Esophagus muscularis mucosa (tissue), 4 donors: ENCODE data around the gene IER5.

Experiments
- EP300 ChIP-seq: sonication (generic); formaldehyde crosslinking; IDR thresholded peaks from one replicate; pipeline ENCODE4 v1.6.1; 2017; ENCODE audit warnings: antibody characterized with exemption
- POLR2AphosphoS5 ChIP-seq, 2 donors: sonication (generic); formaldehyde crosslinking; IDR thresholded peaks; one replicate each; pipeline ENCODE4 v1.6.1; 2017; ENCODE audit warnings: antibody characterized with exemption in 2 of 2
- TF ChIP-seq, protein P1 (sequence below), 3 experiments: fragments of 200-600 bp in 2 of 3; fragments of 450-650 bp in 1 of 3; sonication (generic) in 2 of 3; IDR thresholded peaks; one replicate each; pipeline ENCODE4 v1.5.1; 2017 to 2019; ENCODE audit warnings: antibody characterized with exemption in 3 of 3, mild to moderate bottlenecking in 2 of 3, moderate library complexity in 1 of 3

DNA sequence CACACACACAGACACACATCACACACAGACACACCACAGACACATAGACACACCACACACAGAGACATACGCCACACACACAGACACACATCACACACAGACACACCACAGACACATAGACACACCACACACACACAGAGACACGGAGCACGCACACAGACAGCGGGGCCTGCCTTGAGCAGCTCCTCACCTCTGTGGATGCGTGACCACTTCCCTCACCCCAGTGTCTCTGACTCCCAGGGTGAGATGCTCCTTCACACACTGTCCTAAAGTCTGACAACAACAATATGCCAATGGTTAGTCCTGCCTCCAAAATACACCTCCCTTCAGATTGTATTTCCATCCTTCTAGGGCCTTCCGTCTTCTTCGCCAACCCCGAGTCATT, 48.2 kb downstream of the IER5 start:
- TF ChIP-seq EP300 (no peak), POLR2AphosphoS5 (IDR thresholded peaks at IDR 0.05) (no peak)
- TF ChIP-seq, protein P1, sequence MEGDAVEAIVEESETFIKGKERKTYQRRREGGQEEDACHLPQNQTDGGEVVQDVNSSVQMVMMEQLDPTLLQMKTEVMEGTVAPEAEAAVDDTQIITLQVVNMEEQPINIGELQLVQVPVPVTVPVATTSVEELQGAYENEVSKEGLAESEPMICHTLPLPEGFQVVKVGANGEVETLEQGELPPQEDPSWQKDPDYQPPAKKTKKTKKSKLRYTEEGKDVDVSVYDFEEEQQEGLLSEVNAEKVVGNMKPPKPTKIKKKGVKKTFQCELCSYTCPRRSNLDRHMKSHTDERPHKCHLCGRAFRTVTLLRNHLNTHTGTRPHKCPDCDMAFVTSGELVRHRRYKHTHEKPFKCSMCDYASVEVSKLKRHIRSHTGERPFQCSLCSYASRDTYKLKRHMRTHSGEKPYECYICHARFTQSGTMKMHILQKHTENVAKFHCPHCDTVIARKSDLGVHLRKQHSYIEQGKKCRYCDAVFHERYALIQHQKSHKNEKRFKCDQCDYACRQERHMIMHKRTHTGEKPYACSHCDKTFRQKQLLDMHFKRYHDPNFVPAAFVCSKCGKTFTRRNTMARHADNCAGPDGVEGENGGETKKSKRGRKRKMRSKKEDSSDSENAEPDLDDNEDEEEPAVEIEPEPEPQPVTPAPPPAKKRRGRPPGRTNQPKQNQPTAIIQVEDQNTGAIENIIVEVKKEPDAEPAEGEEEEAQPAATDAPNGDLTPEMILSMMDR (IDR thresholded peaks at IDR 0.05): no peak
